Right lobe of liver (tissue), 4 donors: ENCODE data around the gene FIGN.

Experiments used
- POLR2A ChIP-seq: fragments of 450-650 bp; IDR thresholded peaks from one replicate; pipeline ENCODE4 v1.6.1; 2017; ENCODE audit warnings: antibody characterized with exemption, mild to moderate bottlenecking
- TF ChIP-seq, protein P1 (sequence below), 4 donors: fragments of 200-600 bp in 3 of 4; fragments of 450-650 bp in 1 of 4; IDR thresholded peaks; one replicate each; pipeline versions ENCODE4 v1.5.1 to v1.8.0; 2016 to 2022; ENCODE audit warnings: antibody characterized with exemption in 4 of 4, mild to moderate bottlenecking in 2 of 4
- donor health status: DM: no; HTN: no; CAD: no.
- donor health status: DM: no; HTN: no; CAD: no.
- donor health status: DM: no; HTN: yes; CAD: no.

GRCh38 chr2:163778045-163778781 lies 42.4 kb upstream of the FIGN start:
- TF ChIP-seq, protein P1, sequence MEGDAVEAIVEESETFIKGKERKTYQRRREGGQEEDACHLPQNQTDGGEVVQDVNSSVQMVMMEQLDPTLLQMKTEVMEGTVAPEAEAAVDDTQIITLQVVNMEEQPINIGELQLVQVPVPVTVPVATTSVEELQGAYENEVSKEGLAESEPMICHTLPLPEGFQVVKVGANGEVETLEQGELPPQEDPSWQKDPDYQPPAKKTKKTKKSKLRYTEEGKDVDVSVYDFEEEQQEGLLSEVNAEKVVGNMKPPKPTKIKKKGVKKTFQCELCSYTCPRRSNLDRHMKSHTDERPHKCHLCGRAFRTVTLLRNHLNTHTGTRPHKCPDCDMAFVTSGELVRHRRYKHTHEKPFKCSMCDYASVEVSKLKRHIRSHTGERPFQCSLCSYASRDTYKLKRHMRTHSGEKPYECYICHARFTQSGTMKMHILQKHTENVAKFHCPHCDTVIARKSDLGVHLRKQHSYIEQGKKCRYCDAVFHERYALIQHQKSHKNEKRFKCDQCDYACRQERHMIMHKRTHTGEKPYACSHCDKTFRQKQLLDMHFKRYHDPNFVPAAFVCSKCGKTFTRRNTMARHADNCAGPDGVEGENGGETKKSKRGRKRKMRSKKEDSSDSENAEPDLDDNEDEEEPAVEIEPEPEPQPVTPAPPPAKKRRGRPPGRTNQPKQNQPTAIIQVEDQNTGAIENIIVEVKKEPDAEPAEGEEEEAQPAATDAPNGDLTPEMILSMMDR (IDR thresholded peaks at IDR 0.05) = no peak
- no peak for TF ChIP-seq POLR2A
